HepG2 (cell line): ENCODE results near the gene NRN1L. TPM values are rescaled to one million over a fixed set of nuclear protein-coding genes. Genes with fewer than 3 reads are reported as not detected.

Experiments used
- ASH2L ChIP-seq: fragments of 300-600, 200-600 bp; sonication (generic); IDR thresholded peaks from 2 replicates; pipeline ENCODE4 v1.7.0; 2017; ENCODE audit warnings: low read depth, mild to moderate bottlenecking, moderate library complexity, mixed read lengths, low read length; ENCODE audit not compliant: insufficient read length
- ATAD3A ChIP-seq: sonication (generic); formaldehyde crosslinking; IDR thresholded peaks from 2 replicates; pipeline ENCODE4 v1.4.0; 2020; ENCODE audit warnings: missing genetic modification reagents
- CENPT ChIP-seq: sonication (generic); formaldehyde crosslinking; IDR thresholded peaks from 2 replicates; pipeline ENCODE4 v1.8.0; 2022; ENCODE audit warnings: low read depth, mild to moderate bottlenecking, moderate library complexity, missing genetic modification reagents
- ELF3 ChIP-seq: IDR thresholded peaks from 2 replicates; pipeline ENCODE4 v1.6.1; 2016; ENCODE audit warnings: missing genetic modification reagents, missing compliant biosample characterization
- GABPB1 ChIP-seq: IDR thresholded peaks from 2 replicates; pipeline ENCODE4 v1.6.1; 2016; ENCODE audit warnings: mild to moderate bottlenecking, missing genetic modification reagents, moderate library complexity, missing compliant biosample characterization
- HMG20A ChIP-seq: IDR thresholded peaks from 2 replicates; pipeline ENCODE4 v1.6.1; 2016; ENCODE audit warnings: borderline replicate concordance
- NFKBIZ ChIP-seq: IDR thresholded peaks from 2 replicates; pipeline ENCODE4 v1.6.1; 2018; ENCODE audit warnings: missing genetic modification reagents, missing compliant biosample characterization
- NFRKB ChIP-seq: fragments of 450-650 bp; IDR thresholded peaks from 2 replicates; pipeline ENCODE4 v1.6.1; 2017
- SIN3A ChIP-seq: IDR thresholded peaks from 2 replicates; pipeline ENCODE4 v1.6.1; 2011; ENCODE audit warnings: low read depth, mild to moderate bottlenecking, control low read depth, low read length, borderline replicate concordance
- SKI ChIP-seq: fragments of 450-650 bp; IDR thresholded peaks from one replicate; pipeline ENCODE4 v1.6.1; 2018; ENCODE audit warnings: mild to moderate bottlenecking; ENCODE audit not compliant: partially characterized antibody
- SNAI1 ChIP-seq: sonication (generic); formaldehyde crosslinking; IDR thresholded peaks from 2 replicates; pipeline ENCODE4 v1.5.0; 2020; ENCODE audit warnings: mild to moderate bottlenecking, missing genetic modification reagents, borderline replicate concordance
- SP4 ChIP-seq: sonication (generic); formaldehyde crosslinking; IDR thresholded peaks from 2 replicates; pipeline ENCODE4 v1.8.1; 2023; ENCODE audit warnings: mild to moderate bottlenecking, missing genetic modification reagents
- SP5 ChIP-seq: IDR thresholded peaks from 2 replicates; pipeline ENCODE4 v1.6.1; 2016; ENCODE audit warnings: low read depth, borderline replicate concordance
- XBP1 ChIP-seq: sonication (generic); formaldehyde crosslinking; IDR thresholded peaks from 2 replicates; pipeline ENCODE4 v1.5.0; 2020; ENCODE audit warnings: missing genetic modification reagents
- YY1 ChIP-seq: IDR thresholded peaks from 2 replicates; pipeline ENCODE4 v1.6.1; 2011; ENCODE audit warnings: low read length, low read depth, moderate library complexity, mild to moderate bottlenecking; ENCODE audit not compliant: insufficient read depth, insufficient replicate concordance
- ZBTB8A ChIP-seq: sonication (generic); formaldehyde crosslinking; IDR thresholded peaks from 2 replicates; pipeline ENCODE4 v1.4.0; 2020; ENCODE audit warnings: mild to moderate bottlenecking, low read depth, missing genetic modification reagents, borderline replicate concordance
- ZNF136 ChIP-seq: sonication (generic); formaldehyde crosslinking; IDR thresholded peaks from 2 replicates; pipeline ENCODE4 v1.8.1; 2022; ENCODE audit warnings: low read depth, mild to moderate bottlenecking, moderate library complexity, missing genetic modification reagents
- ZNF367 ChIP-seq: sonication (generic); formaldehyde crosslinking; IDR thresholded peaks from 2 replicates; pipeline ENCODE4 v1.4.0; 2020; ENCODE audit warnings: missing genetic modification reagents, borderline replicate concordance
- ZNF431 ChIP-seq: sonication (generic); formaldehyde crosslinking; IDR thresholded peaks from 2 replicates; pipeline ENCODE4 v1.9.0; 2022; ENCODE audit warnings: missing genetic modification reagents, low read depth, mild to moderate bottlenecking, borderline replicate concordance
- ZNF501 ChIP-seq: sonication (generic); formaldehyde crosslinking; IDR thresholded peaks from 2 replicates; pipeline ENCODE4 v1.5.1; 2020; ENCODE audit warnings: mild to moderate bottlenecking, moderate library complexity, missing genetic modification reagents
- ZNF530 ChIP-seq: sonication (generic); formaldehyde crosslinking; IDR thresholded peaks from 2 replicates; pipeline ENCODE4 v1.5.0; 2020; ENCODE audit warnings: low read depth, mild to moderate bottlenecking, missing genetic modification reagents
- ZNF546 ChIP-seq: sonication (generic); formaldehyde crosslinking; conservative IDR thresholded peaks from 2 replicates; pipeline ENCODE4 v1.8.1; 2023; ENCODE audit warnings: mild to moderate bottlenecking, missing genetic modification reagents
- ZNF552 ChIP-seq: sonication (generic); formaldehyde crosslinking; IDR thresholded peaks from 2 replicates; pipeline ENCODE4 v1.9.0; 2022; ENCODE audit warnings: missing genetic modification reagents, mild to moderate bottlenecking, borderline replicate concordance
- ZNF652 ChIP-seq: IDR thresholded peaks from 2 replicates; pipeline ENCODE4 v1.6.1; 2016; ENCODE audit warnings: low read depth, borderline replicate concordance
- ZNF720 ChIP-seq: sonication (generic); formaldehyde crosslinking; IDR thresholded peaks from 2 replicates; pipeline ENCODE4 v1.4.0; 2020; ENCODE audit warnings: missing genetic modification reagents
- polyA plus RNA-seq, 8 experiments: library from polyadenylated mRNA; depleted of rRNA in 3 of 8; stranded (reverse) in 7 of 8; unstranded in 1 of 8; fragments of >200 nt; fragmentation: Illumina TruSeq in 4 of 8; extraction: Trizol in 4 of 8; gene quantifications; 2 replicates each; pipeline versions ENCODE4 v1.2.1 to v1.2.3, GENCODE V29; 2011 to 2016; ENCODE audit warnings: low read depth in 4 of 8, missing spikeins in 1 of 8, mixed read lengths in 1 of 8; ENCODE audit not compliant: insufficient read depth in 1 of 8
- total RNA-seq, 5 experiments: library from RNA; depleted of rRNA; stranded (reverse); fragments of >200 nt; fragmentation: Illumina TruSeq; extraction: Trizol; gene quantifications; 2 replicates each; pipeline ENCODE4 v1.2.3, GENCODE V29; 2016; ENCODE audit warnings: low read depth in 1 of 5
- TF ChIP-seq, protein P1 (sequence below): sonication (generic); formaldehyde crosslinking; IDR thresholded peaks from 2 replicates; pipeline ENCODE4 v1.9.0; 2022; ENCODE audit warnings: missing genetic modification reagents, mild to moderate bottlenecking, borderline replicate concordance
- TF ChIP-seq, protein P2 (sequence below): sonication (generic); formaldehyde crosslinking; conservative IDR thresholded peaks from 2 replicates; pipeline ENCODE4 v1.4.0; 2020; ENCODE audit warnings: missing genetic modification reagents
- TF ChIP-seq, protein P3 (sequence below): fragments of 450-650 bp; IDR thresholded peaks from 2 replicates; pipeline ENCODE4 v1.6.1; 2017

Gene NRN1L
- total and polyA plus RNA-seq, 2 of the 13 experiments (the other 11 are each of a cell fraction or from before 2014, with no cell fraction given), result 0.53 to 1.2 TPM

DNA sequence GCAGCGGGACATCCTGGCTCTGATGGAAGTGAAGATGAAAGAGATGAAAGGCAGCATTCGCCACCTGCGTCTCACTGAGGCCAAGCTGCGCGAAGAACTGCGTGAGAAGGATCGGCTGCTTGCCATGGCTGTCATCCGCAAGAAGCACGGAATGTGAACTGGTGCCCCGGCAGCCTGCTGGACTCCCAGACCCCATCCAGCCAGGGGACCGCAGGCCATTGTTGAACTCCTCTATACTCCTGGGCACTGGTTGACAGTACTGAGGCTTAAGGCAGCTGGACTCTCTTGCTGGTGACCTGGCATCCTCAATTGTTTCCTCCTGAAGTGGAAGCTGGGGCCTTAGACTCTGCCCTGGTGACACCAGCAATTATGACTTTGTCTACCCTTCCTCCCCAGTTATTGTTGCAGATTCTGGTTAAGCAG lies 41.3 kb upstream of the NRN1L start (continued):
- TF ChIP-seq ZNF501 (CRISPR knock-in tag) (0 out of 2 replicates have a peak, but pooled peaks have one; percentile 2), SKI (no peak), ATAD3A (CRISPR knock-in tag) (no peak), NFKBIZ (CRISPR knock-in tag) (0 out of 2 replicates have a peak, but pooled peaks have one; percentile 3), ZNF530 (no peak), SNAI1 (no peak), ZNF546 (CRISPR knock-in tag) (peak; percentile 17; the same call in 1 of the 2 replicates), ZNF652 (CRISPR knock-in tag) (no peak), ZNF552 (CRISPR knock-in tag) (no peak), SP5 (CRISPR knock-in tag) (no peak), SP4 (CRISPR knock-in tag) (0 out of 2 replicates have a peak, but pooled peaks have one; percentile 8), XBP1 (CRISPR knock-in tag) (no peak), ZNF367 (no peak), NFRKB (no peak), ELF3 (CRISPR knock-in tag) (no peak), ZBTB8A (CRISPR knock-in tag) (0 out of 2 replicates have a peak, but pooled peaks have one; percentile 61), ZNF720 (CRISPR knock-in tag) (no peak), GABPB1 (CRISPR knock-in tag) (no peak), CENPT (CRISPR knock-in tag) (no peak), ZNF431 (CRISPR knock-in tag) (no peak), ASH2L (no peak), YY1 (peak; percentile 3), ZNF136 (CRISPR knock-in tag) (no peak), HMG20A (no peak), SIN3A (peak; percentile 1; the same call in 1 of the 2 replicates)
- TF ChIP-seq, protein P1, sequence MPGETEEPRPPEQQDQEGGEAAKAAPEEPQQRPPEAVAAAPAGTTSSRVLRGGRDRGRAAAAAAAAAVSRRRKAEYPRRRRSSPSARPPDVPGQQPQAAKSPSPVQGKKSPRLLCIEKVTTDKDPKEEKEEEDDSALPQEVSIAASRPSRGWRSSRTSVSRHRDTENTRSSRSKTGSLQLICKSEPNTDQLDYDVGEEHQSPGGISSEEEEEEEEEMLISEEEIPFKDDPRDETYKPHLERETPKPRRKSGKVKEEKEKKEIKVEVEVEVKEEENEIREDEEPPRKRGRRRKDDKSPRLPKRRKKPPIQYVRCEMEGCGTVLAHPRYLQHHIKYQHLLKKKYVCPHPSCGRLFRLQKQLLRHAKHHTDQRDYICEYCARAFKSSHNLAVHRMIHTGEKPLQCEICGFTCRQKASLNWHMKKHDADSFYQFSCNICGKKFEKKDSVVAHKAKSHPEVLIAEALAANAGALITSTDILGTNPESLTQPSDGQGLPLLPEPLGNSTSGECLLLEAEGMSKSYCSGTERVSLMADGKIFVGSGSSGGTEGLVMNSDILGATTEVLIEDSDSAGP, result peak; percentile 66; the same call in 1 of the 2 replicates
- TF ChIP-seq, protein P2, sequence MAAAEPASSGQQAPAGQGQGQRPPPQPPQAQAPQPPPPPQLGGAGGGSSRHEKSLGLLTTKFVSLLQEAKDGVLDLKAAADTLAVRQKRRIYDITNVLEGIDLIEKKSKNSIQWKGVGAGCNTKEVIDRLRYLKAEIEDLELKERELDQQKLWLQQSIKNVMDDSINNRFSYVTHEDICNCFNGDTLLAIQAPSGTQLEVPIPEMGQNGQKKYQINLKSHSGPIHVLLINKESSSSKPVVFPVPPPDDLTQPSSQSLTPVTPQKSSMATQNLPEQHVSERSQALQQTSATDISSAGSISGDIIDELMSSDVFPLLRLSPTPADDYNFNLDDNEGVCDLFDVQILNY (CRISPR knock-in tag), result no peak
- TF ChIP-seq, protein P3, sequence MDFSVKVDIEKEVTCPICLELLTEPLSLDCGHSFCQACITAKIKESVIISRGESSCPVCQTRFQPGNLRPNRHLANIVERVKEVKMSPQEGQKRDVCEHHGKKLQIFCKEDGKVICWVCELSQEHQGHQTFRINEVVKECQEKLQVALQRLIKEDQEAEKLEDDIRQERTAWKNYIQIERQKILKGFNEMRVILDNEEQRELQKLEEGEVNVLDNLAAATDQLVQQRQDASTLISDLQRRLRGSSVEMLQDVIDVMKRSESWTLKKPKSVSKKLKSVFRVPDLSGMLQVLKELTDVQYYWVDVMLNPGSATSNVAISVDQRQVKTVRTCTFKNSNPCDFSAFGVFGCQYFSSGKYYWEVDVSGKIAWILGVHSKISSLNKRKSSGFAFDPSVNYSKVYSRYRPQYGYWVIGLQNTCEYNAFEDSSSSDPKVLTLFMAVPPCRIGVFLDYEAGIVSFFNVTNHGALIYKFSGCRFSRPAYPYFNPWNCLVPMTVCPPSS, result no peak
